Mucosa of stomach (tissue), 1 donor: ENCODE measurements around the gene PLXDC2.
"Not testable (repeated sequence)": the region's sequence is repeated elsewhere in the genome, so short reads cannot be mapped to it uniquely, and the experiment has no call there.

Source experiments
- H3K27me3 ChIP-seq: one replicate; pipeline ENCODE4 v1.7.0; 2013; ENCODE audit warnings: mild to moderate bottlenecking, low read length; ENCODE audit not compliant: control insufficient read depth, insufficient read depth
- H3K36me3 ChIP-seq: one replicate; pipeline ENCODE4 v1.7.0; 2013; ENCODE audit warnings: low read length; ENCODE audit not compliant: control insufficient read depth, insufficient read depth
- H3K4me1 ChIP-seq: one replicate; pipeline ENCODE4 v1.7.0; 2013; ENCODE audit warnings: mild to moderate bottlenecking, low read length; ENCODE audit not compliant: control insufficient read depth, insufficient read depth
- H3K4me3 ChIP-seq: one replicate; pipeline ENCODE4 v1.7.0; 2013; ENCODE audit warnings: low read length
- H3K9ac ChIP-seq: one replicate; pipeline ENCODE4 v1.7.0; 2013; ENCODE audit warnings: mild to moderate bottlenecking, low read length, moderate library complexity
- H3K9me3 ChIP-seq: one replicate; pipeline ENCODE4 v1.7.0; 2013; ENCODE audit warnings: mild to moderate bottlenecking, low read length, moderate library complexity; ENCODE audit not compliant: control insufficient read depth
- donor health status: Pancreatic carcinoma.

The PLXDC2 gene

GRCh38 chr10:19983880-19984565, 167.8 kb downstream of the PLXDC2 start:
- no peaks in the 10 kb centered on the region for H3K4me1 ChIP-seq
- H3K4me3 ChIP-seq: no peak overlapping the region
- H3K36me3 ChIP-seq: no peaks in the 10 kb centered on the region
- H3K27me3 ChIP-seq: no peaks in the 10 kb centered on the region
- no peak overlapping the region for H3K9ac ChIP-seq
- H3K9me3 ChIP-seq: no peaks in the 10 kb centered on the region

- Histone ChIP-seq H3K4me1 (no peaks in the 10 kb centered on the region), H3K36me3 (no peaks in the 10 kb centered on the region), H3K9me3 (no peaks in the 10 kb centered on the region), H3K4me3 (no peak overlapping the region), H3K27me3 (no peaks in the 10 kb centered on the region), H3K9ac (no peak overlapping the region)
These were observed 169.5 kb downstream of the PLXDC2 start for GRCh38 chr10:19985745-19986144.

- Histone ChIP-seq H3K4me3 (no peak overlapping the region), H3K4me1 (no peaks in the 10 kb centered on the region)
These were observed 170.4 kb downstream of the PLXDC2 start for GRCh38 chr10:19986591-19986990.

GRCh38 chr10:19987931-19988330, 171.7 kb downstream of the PLXDC2 start:
- H3K36me3 ChIP-seq: no peaks in the 10 kb centered on the region
- H3K4me1 ChIP-seq: no peaks in the 10 kb centered on the region
- no peaks in the 10 kb centered on the region for H3K9me3 ChIP-seq
- H3K4me3 ChIP-seq: no peak overlapping the region
- no peaks in the 10 kb centered on the region for H3K27me3 ChIP-seq
- no peak overlapping the region for H3K9ac ChIP-seq

More at GRCh38 chr10:19986591-19986990, 170.4 kb downstream of the PLXDC2 start:
- no peaks in the 10 kb centered on the region for H3K27me3 ChIP-seq
- H3K36me3 ChIP-seq: no peaks in the 10 kb centered on the region
- no peak overlapping the region for H3K9ac ChIP-seq
- no peaks in the 10 kb centered on the region for H3K9me3 ChIP-seq

- Histone ChIP-seq H3K4me3 (no peak overlapping the region), H3K36me3 (no peaks in the 10 kb centered on the region), H3K9ac (no peak overlapping the region), H3K4me1 (no peaks in the 10 kb centered on the region), H3K27me3 (no peaks in the 10 kb centered on the region), H3K9me3 (no peaks in the 10 kb centered on the region)
These were observed 177.6 kb downstream of the PLXDC2 start for GRCh38 chr10:19993714-19994315.

GRCh38 chr10:19998482-19998881, 182.2 kb downstream of the PLXDC2 start:
- H3K9ac ChIP-seq: no peak overlapping the region
- H3K36me3 ChIP-seq: no peaks in the 10 kb centered on the region
- no peaks in the 10 kb centered on the region for H3K27me3 ChIP-seq
- no peaks in the 10 kb centered on the region for H3K4me1 ChIP-seq
- H3K9me3 ChIP-seq: no peaks in the 10 kb centered on the region
- no peak overlapping the region for H3K4me3 ChIP-seq

- Histone ChIP-seq H3K4me3 (no peak overlapping the region), H3K9ac (no peak overlapping the region), H3K36me3 (no peaks in the 10 kb centered on the region), H3K9me3 (no peaks in the 10 kb centered on the region), H3K4me1 (no peaks in the 10 kb centered on the region), H3K27me3 (no peaks in the 10 kb centered on the region)
These were observed 183.2 kb downstream of the PLXDC2 start for GRCh38 chr10:19999431-19999830.

GRCh38 chr10:20002026-20002425, 185.8 kb downstream of the PLXDC2 start:
- not testable (repeated sequence) for H3K4me3 ChIP-seq, H3K9ac ChIP-seq, H3K36me3 ChIP-seq, H3K4me1 ChIP-seq, H3K27me3 ChIP-seq, H3K9me3 ChIP-seq

GRCh38 chr10:20002657-20003056, 186.4 kb downstream of the PLXDC2 start:
- no peak overlapping the region for H3K4me3 ChIP-seq
- H3K36me3 ChIP-seq: no peaks in the 10 kb centered on the region
- no peaks in the 10 kb centered on the region for H3K27me3 ChIP-seq
- H3K4me1 ChIP-seq: no peaks in the 10 kb centered on the region
- no peak overlapping the region for H3K9ac ChIP-seq
- no peaks in the 10 kb centered on the region for H3K9me3 ChIP-seq

- no peaks in the 10 kb centered on the region for H3K27me3 ChIP-seq
- H3K36me3 ChIP-seq: no peaks in the 10 kb centered on the region
- no peak overlapping the region for H3K9ac ChIP-seq
- H3K4me3 ChIP-seq: no peak overlapping the region
- no peaks in the 10 kb centered on the region for H3K4me1 ChIP-seq
- H3K9me3 ChIP-seq: no peaks in the 10 kb centered on the region
These were observed 187.9 kb downstream of the PLXDC2 start for GRCh38 chr10:20004087-20004523.

GRCh38 chr10:20005638-20006037, 189.4 kb downstream of the PLXDC2 start:
- Histone ChIP-seq H3K36me3 (no peaks in the 10 kb centered on the region), H3K27me3 (no peaks in the 10 kb centered on the region), H3K9me3 (no peaks in the 10 kb centered on the region), H3K9ac (no peak overlapping the region), H3K4me3 (no peak overlapping the region), H3K4me1 (no peaks in the 10 kb centered on the region)

- no peak overlapping the region for H3K4me3 ChIP-seq
- no peaks in the 10 kb centered on the region for H3K9me3 ChIP-seq
- H3K36me3 ChIP-seq: no peaks in the 10 kb centered on the region
- H3K27me3 ChIP-seq: no peaks in the 10 kb centered on the region
- H3K4me1 ChIP-seq: no peaks in the 10 kb centered on the region
- no peak overlapping the region for H3K9ac ChIP-seq
These were observed 190.1 kb downstream of the PLXDC2 start for GRCh38 chr10:20006169-20006870.
